Activated gamma-delta T cell treated with anti-CD3 and anti-CD28 coated beads, Interleukin-2, amount 50 U/mL, for 16 hours (primary cell): Measurements from ENCODE around the gene RB1.

Experiments used
- DNase-seq: peaks from one replicate; pipeline ENCODE4 v3.0.0-alpha.2; 2020; ENCODE audit warnings: low read depth

Gene RB1

DNA sequence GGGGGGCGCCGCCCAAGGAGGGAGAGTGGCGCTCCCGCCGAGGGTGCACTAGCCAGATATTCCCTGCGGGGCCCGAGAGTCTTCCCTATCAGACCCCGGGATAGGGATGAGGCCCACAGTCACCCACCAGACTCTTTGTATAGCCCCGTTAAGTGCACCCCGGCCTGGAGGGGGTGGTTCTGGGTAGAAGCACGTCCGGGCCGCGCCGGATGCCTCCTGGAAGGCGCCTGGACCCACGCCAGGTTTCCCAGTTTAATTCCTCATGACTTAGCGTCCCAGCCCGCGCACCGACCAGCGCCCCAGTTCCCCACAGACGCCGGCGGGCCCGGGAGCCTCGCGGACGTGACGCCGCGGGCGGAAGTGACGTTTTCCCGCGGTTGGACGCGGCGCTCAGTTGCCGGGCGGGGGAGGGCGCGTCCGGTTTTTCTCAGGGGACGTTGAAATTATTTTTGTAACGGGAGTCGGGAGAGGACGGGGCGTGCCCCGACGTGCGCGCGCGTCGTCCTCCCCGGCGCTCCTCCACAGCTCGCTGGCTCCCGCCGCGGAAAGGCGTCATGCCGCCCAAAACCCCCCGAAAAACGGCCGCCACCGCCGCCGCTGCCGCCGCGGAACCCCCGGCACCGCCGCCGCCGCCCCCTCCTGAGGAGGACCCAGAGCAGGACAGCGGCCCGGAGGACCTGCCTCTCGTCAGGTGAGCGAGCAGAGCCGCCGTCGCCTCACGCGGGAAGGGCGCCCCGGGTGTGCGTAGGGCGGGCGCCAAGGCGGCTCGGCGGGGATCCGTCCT, at the start of gene RB1:
Gene RB1, plus strand, starts transcription at position 393 of the 784 bp plus-strand sequence. Its CDS starts 162 bp downstream, at position 555.
- DNase-seq = peak; percentile 85

DNA sequence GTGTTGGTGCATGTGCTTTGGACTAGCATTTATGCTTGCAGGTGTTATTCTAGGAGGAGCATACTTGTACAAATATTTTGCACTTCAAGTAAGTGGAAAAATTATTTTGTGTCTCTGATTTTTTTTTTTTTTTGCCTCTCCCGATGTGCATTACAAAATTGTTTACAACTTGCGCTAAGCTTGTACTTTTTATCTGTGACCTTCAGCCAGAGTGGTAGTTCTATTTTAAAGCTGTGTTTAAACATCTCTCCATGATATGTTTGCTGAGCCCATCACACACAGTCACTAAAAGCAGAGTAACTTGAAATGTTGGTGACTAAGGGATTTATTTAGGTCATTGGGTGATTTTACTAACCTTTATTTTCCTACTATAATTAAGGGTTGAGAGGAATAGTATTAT, 49.7 kb upstream of the RB1 start:
- no peak for DNase-seq

DNA sequence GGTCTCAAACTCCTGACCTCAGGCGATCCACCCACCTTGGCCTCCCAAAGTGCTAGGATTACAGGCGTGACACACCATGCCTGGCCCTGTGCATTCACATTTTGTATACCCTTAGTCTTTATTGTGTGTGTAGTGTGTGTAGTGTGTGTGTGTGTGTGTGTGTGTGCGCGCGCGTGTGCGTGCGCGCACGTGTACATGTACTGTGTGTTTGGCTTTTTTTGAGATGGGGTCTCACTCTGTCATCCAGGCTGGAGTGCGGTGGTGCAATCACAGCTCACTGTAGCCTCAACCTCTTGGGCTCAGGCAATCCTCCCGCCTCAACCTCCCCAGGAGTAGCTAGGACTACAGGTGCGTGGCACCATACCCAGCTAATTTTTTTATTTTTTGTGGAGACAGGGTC, 48.5 kb upstream of the RB1 start:
- no peak for DNase-seq

DNA sequence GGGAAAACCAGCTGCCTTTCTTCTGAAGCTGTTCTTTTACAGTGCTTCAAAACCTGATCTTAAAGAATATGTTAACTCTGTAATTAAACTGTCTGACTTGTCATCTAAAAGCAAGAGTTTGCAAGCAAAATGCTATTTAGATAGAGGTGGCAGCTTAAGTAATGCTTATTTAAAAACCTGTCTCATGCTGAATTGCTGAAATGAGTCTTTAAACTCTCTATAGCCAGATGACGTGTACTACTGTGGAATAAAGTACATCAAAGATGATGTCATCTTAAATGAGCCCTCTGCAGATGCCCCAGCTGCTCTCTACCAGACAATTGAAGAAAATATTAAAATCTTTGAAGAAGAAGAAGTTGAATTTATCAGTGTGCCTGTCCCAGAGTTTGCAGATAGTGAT, 47.6 kb upstream of the RB1 start:
- DNase-seq = no peak

DNA sequence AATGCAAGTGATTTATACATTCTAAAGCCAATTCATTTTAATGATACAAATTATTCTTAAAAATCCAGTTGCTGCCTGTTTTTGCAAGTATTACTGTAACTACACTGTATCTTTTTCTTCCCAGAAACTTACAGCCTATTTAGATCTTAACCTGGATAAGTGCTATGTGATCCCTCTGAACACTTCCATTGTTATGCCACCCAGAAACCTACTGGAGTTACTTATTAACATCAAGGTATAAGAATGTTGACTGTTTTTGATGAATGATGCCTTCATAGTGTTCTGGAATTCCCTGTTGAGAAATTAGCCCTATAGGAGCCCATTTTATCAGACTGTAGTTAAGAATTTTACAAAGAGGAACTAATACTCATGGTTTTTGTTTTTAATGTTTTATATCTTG, 45.5 kb upstream of the RB1 start:
- no peak for DNase-seq

DNA sequence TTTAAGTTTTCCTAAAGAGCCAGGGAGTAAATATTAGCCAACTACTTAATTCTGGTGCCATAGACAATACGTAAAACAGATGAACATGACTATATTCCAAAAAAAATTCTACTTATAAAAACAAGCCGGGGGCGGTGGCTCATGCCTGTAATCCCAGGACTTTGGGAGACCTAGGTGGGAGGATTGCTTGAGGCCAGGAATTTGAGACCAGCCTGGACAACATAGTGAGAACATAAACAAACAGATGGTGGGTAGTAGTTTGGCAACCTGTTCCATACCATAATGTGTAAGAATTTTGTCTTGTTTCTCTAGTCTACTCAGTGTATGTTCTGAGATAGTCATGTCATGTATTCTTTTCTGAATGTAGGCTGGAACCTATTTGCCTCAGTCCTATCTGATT, 45.1 kb upstream of the RB1 start:
- no peak for DNase-seq

DNA sequence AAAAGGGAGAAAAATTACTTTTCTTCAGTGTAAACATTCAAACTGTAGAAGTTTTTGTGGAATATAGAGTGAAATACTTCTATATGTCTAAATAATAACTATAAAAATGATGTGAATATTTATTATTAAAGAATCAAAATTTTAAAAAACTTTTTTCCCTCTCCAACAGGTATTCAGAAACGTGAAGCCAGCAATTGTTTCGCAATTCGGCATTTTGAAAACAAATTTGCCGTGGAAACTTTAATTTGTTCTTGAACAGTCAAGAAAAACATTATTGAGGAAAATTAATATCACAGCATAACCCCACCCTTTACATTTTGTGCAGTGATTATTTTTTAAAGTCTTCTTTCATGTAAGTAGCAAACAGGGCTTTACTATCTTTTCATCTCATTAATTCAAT, 42.6 kb upstream of the RB1 start:
- no peak for DNase-seq

DNA sequence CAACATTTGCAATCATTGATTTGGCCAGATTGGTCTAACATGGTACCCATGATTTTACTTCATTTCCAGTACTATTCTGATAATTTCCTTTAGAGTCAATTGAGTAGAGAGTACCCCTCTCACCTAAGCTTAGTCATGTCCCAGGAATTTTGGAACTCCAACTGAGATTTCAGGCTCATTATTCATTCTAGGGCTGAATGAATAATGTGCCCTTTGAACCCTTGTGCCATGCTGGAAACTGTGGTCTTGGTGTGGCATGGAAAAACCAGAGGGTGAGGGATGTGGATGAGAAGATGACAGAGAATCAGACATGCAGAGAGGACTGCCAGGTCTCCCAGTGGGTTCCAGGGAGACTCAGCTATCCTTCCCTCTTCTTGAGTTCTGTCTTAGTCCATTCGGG, 40.4 kb upstream of the RB1 start:
- DNase-seq = no peak

DNA sequence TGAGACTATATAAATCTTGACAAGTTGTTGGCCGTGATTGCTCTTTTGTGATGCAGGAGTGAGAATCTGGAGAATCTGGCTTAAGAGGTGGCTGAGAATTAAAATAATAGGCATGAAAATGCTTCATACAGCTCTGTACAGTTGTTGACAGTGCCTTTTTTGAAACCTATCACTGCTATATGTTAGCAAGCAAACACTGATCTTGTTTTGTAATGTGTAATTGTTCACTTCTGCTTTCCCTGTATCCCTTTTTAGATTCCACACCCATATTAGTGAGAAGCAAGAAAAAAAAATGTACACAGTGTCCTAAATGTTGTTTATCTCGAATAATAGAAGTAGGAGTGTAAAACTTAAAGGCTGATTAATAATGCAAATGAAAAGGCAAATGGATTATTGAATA, 39.5 kb upstream of the RB1 start:
- DNase-seq = no peak

DNA sequence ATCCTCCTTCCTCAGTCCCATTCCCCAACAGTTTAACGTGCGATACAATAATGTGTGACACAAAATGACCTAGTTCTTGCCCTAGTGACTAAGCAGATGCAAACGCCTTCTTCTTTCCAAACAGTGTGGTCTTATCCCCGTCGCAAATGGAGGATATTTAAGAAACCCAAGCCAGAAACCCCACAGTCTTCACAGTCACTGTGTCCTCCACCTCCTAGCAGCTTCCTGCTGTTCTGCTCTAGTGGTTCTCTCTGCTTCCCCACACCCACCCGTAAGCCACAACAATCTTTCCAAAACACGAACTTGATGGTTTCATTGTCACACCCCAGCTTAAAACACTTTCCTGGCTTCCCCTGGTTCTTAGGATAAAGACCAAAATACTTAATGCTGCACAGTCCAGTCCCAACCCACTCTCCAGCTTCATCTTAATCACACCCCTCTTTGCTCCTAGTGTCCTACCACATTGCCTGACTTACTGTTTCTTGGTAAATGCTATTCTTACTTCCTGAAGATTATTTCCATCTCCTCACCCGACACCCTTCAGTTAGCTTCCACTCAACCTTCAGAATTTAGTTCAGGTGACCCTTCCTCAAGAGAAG, 38.2 kb upstream of the RB1 start:
- no peak for DNase-seq

DNA sequence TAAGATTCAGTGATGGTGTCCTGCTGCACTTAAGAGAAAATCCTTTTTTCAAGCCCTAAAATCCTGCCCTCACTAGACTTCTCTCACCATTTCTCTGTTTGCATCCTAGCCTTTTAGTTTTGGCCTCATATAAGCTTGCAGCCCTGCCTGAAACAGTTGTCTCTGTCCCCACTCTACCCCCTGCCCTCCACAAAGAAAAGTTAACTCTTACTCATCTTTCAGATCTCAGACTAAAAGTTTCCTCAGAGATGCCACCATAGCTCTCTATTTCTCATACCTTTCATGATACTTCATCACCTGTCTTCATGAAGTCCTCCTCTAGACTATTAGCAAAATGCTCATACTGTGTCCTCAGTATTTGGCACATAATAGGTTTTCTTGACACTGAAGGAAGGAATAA, 37.4 kb upstream of the RB1 start:
- no peak for DNase-seq

DNA sequence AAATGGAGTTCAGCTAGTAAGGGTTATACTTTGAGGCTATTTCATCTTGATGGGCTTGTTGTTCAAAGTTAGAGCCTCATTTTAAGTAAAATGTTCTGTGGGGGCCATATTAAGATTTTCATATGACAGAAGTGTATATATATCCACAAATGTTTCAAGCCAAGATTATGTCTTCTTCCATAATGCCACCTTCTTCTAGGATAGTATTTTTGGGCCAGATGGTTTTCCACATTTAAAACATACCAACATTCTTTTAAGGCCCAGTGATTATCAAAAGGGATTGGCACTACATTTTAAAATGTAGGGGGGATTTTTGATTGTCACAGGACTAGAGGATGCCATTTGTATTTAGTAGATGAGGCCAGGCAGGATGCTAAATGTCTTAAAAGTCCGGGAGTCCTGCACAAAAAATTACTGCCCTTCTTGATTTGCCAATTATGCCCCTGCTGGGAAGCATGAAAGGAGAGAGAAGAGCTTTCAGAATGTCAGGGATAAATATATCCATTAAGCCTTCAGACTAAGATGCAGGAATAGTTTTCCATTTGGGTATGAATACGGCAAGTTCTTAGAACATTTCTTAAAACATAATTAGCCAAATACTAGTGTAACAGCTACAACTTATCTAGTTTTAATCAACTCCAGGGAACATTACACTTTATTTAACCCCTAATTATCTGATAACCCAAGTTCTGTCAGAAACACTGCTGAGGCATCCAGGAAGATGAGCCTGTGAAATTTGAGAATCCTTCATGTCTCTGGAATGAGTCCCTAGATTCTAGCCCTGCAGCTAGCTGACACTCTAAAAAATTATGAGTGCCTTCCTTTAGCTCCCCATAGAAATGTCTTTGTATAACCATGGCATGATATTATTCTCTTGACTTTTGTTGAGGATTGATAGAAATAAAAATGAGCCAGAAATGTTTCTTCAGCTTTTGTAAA, 36.6 kb upstream of the RB1 start:
- no peak for DNase-seq

DNA sequence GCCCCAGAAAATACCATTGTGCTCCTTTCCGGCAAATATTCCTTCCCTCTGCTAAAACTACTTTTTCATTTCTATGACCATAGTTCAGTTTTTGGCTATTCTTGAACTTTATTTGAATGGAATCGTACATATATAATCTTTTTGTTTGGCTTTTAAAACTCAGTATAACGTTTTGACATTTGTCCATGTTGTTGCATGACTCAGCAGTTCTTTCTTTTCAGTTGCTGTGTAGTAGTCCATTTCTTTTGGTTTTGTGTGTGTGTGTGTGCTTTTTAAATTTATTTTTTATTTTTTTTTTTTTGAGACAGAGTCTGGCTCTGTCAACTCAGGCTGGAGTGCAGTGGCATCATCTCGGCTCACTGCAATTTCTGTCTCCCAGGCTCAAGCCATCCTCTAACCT, 35.5 kb upstream of the RB1 start:
- DNase-seq = no peak

DNA sequence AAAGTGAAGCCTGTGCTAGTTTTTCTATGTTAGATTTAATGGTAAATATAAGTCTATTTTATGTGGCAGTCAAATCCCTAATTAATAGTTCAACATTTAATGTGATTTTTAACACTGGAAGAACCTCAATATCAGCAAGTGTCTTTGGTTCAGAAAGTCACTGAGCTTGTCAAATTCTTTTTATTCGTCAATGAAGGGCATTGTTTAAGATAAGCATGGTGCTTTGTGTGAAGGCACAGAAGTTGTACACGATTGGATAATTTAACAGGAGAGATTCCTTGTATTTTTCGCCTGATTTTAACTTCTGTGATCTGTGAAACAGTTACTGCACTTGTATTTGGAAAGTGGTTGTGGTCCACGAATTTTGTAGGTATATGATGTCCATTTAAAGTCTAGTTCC, 30.2 kb upstream of the RB1 start:
- no peak for DNase-seq

DNA sequence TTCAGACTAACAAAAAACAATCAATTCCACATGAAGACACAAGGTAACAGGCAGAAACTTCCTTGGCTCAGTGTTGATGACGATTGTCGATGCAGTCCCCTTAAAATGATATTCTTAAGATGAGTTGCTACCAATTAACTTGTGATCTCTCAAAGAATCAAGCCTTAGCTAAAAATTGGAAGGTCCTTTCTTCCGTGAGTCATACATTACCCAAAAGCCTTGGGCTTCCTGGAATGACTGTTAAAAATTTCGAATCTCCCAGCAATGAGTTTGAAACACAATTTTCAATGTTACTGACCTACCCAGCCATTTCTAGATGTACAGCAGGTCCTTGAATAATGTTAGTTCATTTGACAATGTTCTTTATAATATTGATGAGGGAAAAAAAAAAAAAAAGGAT, 28.0 kb upstream of the RB1 start:
- no peak for DNase-seq

DNA sequence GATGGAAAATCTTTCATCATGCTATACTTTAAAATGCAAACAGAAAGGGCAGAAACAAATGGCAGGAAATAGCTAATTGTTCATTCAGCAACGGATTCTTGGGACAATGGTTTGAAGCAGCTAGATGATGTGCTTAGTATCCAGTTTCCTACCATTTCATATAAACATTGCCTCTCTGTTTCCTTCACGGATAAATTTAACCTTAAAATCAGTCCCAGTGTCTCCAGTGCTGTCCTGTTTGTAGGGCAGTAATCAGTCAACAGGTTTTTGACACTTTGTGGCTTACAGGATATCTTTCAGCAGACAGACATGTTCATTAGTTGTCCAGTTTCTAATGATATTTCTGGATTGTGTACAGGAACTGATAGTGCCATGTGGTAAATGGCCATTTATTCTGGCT, 24.7 kb upstream of the RB1 start:
- no peak for DNase-seq

DNA sequence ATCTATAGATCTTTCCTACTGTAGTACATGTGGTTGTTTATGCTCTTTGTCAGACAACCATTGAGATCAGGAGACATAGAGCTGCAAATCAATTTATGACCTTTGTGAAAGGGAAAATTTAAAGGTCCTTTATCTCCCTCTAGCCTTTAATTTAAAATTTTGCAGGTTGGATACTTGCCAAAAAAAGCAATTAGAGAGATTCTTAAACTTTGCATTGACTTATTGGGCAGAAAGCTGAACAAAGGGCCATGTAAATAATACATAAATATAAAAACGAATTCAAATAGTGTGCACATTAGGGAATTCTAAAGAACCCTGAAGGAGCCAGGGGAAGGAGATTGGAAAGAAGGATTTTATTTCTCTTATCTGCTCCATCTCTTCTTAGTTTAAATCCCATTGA, 22.0 kb upstream of the RB1 start:
- DNase-seq = no peak

DNA sequence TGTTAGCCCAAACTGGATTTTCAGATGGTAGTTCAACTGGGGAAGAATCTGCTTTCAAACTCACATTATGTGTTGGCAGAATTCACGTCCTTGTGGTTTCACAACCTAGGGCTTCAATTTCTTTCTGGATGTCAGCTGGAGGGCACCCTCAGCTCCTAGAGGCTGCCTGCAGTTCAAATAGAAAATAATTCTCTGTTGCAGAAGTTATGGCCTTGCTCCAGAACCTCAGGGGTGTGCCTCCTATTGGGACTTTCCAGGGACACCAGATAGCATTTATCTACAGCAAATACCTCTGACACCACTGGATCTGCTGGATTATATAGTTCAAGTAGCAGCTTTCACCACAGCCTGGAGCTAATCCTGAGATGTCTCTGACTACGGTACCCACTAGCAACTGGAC, 11.8 kb upstream of the RB1 start:
- DNase-seq = no peak

DNA sequence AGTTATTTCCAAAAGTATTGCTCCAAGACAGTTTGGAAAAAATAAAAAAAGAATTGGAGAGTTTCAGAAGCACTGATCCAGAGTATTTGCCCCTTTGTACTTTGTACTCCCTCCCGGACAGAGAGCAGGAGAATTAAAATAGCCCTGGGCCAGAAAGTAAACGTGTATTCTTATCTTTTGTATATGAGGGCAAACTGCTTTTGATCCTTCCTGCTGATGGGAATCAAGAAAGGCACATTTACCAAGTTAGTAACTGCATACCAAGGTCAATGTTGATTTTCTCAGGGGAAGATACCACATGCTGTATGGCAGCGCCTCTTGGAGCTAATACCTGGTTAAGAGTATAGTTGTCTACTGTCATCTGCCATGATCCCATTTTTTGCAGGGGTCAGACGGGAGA, 10.9 kb upstream of the RB1 start:
- DNase-seq = no peak

DNA sequence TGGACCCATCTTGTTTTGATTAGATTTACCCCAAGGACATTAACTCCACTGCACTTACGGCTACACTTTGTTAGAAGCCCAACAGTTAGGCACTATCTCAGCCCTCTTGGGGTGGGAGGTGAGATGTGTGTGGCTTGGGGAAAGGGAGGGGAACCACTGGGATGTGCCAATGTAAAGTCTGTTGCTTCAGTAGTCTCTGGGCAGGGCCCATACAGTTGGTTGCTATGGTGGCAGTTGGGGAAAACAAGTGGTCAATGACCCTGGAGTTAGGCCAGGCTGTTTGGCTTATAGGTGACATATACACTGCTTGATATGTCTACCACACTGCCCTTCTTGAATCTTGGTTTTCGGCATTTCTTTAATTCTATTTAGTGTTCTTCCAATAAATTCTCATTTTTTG, 8.9 kb upstream of the RB1 start:
- no peak for DNase-seq

DNA sequence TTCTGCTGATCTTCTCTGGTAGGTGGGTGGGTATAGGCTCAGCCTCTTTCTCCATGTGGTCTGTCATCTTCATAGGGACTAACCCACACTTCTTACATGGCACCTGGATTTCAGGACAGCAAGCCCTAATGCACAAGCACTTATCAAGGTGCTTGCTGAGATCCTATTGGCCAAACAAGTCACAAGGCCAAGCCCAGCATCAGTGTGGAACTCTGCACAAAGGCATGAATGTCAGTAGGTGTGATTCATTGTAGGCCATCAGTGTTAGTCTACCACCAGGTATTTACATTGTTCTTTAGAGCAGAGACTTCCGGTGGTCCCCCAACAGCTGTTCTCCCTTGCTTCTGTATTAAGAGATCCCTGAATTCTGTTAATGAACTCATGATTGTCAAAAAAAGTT, 8.3 kb upstream of the RB1 start:
- DNase-seq = no peak

DNA sequence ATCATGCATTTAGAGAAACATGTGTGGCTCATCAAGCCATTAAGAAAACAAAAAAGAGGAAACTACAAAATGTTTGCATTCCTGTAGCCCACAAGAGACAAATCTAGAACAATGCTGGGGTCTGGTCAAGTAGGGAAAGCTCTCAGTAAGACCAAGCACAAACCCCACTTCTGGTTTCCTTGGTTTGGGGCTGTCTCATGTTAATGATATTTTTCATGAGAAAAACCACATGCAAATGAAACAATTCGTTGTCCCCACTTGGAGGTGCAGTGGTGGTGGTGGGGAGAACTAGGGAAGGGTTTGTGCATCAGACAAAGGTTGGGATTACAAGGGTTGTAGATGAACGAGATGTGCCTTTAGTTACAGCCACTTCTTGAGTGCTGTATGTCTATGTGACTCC, 7.0 kb upstream of the RB1 start:
- DNase-seq = no peak

DNA sequence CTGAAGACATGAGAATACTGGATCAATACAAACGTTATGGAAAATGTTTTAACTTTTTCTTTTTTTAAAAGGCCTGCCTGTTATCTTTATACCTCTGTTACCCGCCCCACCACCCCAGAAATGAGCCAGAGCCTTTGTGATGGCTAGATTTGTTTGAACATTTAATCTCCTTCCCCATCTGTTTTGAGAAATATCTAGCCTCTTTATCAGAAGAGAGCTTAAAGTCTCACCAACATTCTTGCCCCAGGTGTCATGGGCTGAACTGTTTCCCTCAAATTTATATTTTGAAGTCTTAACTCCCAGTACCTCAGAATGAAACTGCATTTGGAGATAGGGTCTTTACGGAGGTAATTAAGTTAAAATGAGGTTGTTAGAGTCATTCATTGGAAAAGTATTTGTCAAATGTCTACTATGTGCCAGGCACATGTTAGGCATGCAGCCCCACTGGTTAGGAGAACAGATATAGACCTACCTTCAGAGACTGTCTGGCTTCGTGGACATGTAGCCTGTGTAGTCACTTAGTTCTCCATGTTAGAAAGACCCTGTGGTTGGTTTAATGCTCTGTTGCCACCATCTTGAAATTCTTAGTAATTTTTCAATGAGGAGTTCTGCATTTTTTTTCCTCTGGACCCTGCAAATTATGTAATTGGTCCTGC, 6.3 kb upstream of the RB1 start:
- DNase-seq = no peak
